ENCODE measurements around the gene NFYC. TPM values are rescaled to one million over a fixed set of nuclear protein-coding genes. Genes with fewer than 3 reads are reported as not detected.

Gene NFYC
- total RNA-seq, 1 experiment from 2014 or later = 46.5 TPM

GRCh38 chr1:40783001-40783905 lies 91.7 kb downstream of the NFYC start, which contains the start of gene KCNQ4:
KCNQ4 (plus strand) TSS chr1:40783787; CDS start chr1:40784094, 307 bp downstream.
- H3K27ac Mint-ChIP-seq = no peak within 1 kb of the TSS
- DNase-seq (ENCODE audit: low spot score) (peak; percentile 68), ATAC-seq (peak; percentile 20)
- POLR2A ChIA-PET = no interaction called here
- H3K27me3 Mint-ChIP-seq (ENCODE audit: low read depth) = peaks cover 53% of the 10 kb centered on the region
- peaks cover 3% of the 10 kb centered on the region for H3K36me3 Mint-ChIP-seq
- CTCF ChIA-PET = interaction anchor here (0.5 to 5.9 kb wide), 19 partner anchors 9 to 249 kb away, joined by 3 to 41 read pairs (median 5); partner anchors contain the start of genes NFYC and RIMS3
- H3K4me3 Mint-ChIP-seq = peak within 1 kb of the TSS; percentile 86
- H3K9me3 Mint-ChIP-seq = no peaks in the 10 kb centered on the region
- peaks cover 32% of the 10 kb centered on the region for H3K4me1 Mint-ChIP-seq
- TF ChIP-seq ZBTB43 (CRISPR knock-in tag; IDR thresholded peaks at IDR 0.05) (no peak), RELA (CRISPR knock-in tag; IDR thresholded peaks at IDR 0.05; ENCODE audit: borderline replicate concordance) (peak; percentile 74; the same call in 1 of the 2 replicates), ESRRA (CRISPR knock-in tag; IDR thresholded peaks at IDR 0.05; ENCODE audit: borderline replicate concordance) (no peak), IRF1 (CRISPR knock-in tag; IDR thresholded peaks at IDR 0.05) (no peak), AR (CRISPR knock-in tag; IDR thresholded peaks at IDR 0.05) (no peak), ATF2 (CRISPR knock-in tag; IDR thresholded peaks at IDR 0.05; ENCODE audit: borderline replicate concordance, low read depth) (no peak), FOXP4 (CRISPR knock-in tag; IDR thresholded peaks at IDR 0.05) (no peak; the same call in 1 of the 2 replicates), ELF4 (CRISPR knock-in tag; IDR thresholded peaks at IDR 0.05; ENCODE audit: low read depth) (no peak), NFATC4 (CRISPR knock-in tag; IDR thresholded peaks at IDR 0.05) (no peak), EMX1 (CRISPR knock-in tag; IDR thresholded peaks at IDR 0.05) (no peak), NFYB (CRISPR knock-in tag; conservative IDR thresholded peaks at IDR 0.05; ENCODE audit: low read depth) (no peak), ZNF425 (CRISPR knock-in tag; conservative IDR thresholded peaks at IDR 0.05) (no peak), USF2 (CRISPR knock-in tag; IDR thresholded peaks at IDR 0.05) (no peak), NR3C1 (CRISPR knock-in tag; conservative IDR thresholded peaks at IDR 0.05; ENCODE audit: low read depth) (no peak), ZNF232 (CRISPR knock-in tag; IDR thresholded peaks at IDR 0.05) (no peak), NR2C2 (CRISPR knock-in tag; IDR thresholded peaks at IDR 0.05) (no peak), RORB (CRISPR knock-in tag; IDR thresholded peaks at IDR 0.05) (no peak), ATF1 (CRISPR knock-in tag; IDR thresholded peaks at IDR 0.05) (no peak), ZNF263 (CRISPR knock-in tag; IDR thresholded peaks at IDR 0.05; ENCODE audit: low read depth) (no peak), PRDM15 (CRISPR knock-in tag; IDR thresholded peaks at IDR 0.05) (peak; percentile 47; the same call in 1 of the 2 replicates)
